HepG2 (cell line): ENCODE data around the gene KRTCAP3. TPM values are rescaled to one million over a fixed set of nuclear protein-coding genes. Genes with fewer than 3 reads are reported as not detected.

Experiments used
- AHDC1 ChIP-seq: sonication (generic); formaldehyde crosslinking; IDR thresholded peaks from 2 replicates; pipeline ENCODE4 v1.5.1; 2020; ENCODE audit warnings: mild to moderate bottlenecking, missing genetic modification reagents, borderline replicate concordance
- DNMT1 ChIP-seq: sonication (generic); formaldehyde crosslinking; IDR thresholded peaks from 2 replicates; pipeline ENCODE4 v1.5.1; 2020; ENCODE audit warnings: mild to moderate bottlenecking, missing genetic modification reagents
- ESRRA ChIP-seq: sonication (generic); formaldehyde crosslinking; IDR thresholded peaks from 2 replicates; pipeline ENCODE4 v1.5.1; 2020; ENCODE audit warnings: mild to moderate bottlenecking, low read depth, missing genetic modification reagents
- NFE2L2 ChIP-seq: fragments of 150-350 bp; IDR thresholded peaks from 2 replicates; pipeline ENCODE4 v1.6.1; 2014; ENCODE audit warnings: low read length
- SAFB2 ChIP-seq: sonication (generic); formaldehyde crosslinking; IDR thresholded peaks from 2 replicates; pipeline ENCODE4 v1.5.1; 2020; ENCODE audit warnings: missing genetic modification reagents, low read depth, mild to moderate bottlenecking, borderline replicate concordance
- SAP130 ChIP-seq: IDR thresholded peaks from 2 replicates; pipeline ENCODE4 v1.6.1; 2016; ENCODE audit warnings: low read depth
- STAG1 ChIP-seq: sonication (generic); formaldehyde crosslinking; IDR thresholded peaks from 2 replicates; pipeline ENCODE4 v1.4.0; 2020; ENCODE audit warnings: missing genetic modification reagents
- ZBTB4 ChIP-seq: sonication (generic); formaldehyde crosslinking; IDR thresholded peaks from 2 replicates; pipeline ENCODE4 v1.4.0; 2020; ENCODE audit warnings: missing genetic modification reagents, mild to moderate bottlenecking, borderline replicate concordance
- ZFP82 ChIP-seq: sonication (generic); formaldehyde crosslinking; IDR thresholded peaks from 2 replicates; pipeline ENCODE4 v1.5.1; 2020; ENCODE audit warnings: mild to moderate bottlenecking, missing genetic modification reagents, borderline replicate concordance
- ZGPAT ChIP-seq: IDR thresholded peaks from 2 replicates; pipeline ENCODE4 v1.6.1; 2016; ENCODE audit warnings: mild to moderate bottlenecking
- ZNF430 ChIP-seq: sonication (generic); formaldehyde crosslinking; IDR thresholded peaks from 2 replicates; pipeline ENCODE4 v1.9.0; 2021; ENCODE audit warnings: mild to moderate bottlenecking, missing genetic modification reagents
- ZNF614 ChIP-seq: IDR thresholded peaks from 2 replicates; pipeline ENCODE4 v1.6.1; 2018; ENCODE audit warnings: missing biosample characterization, missing genetic modification reagents, inconsistent platforms, borderline replicate concordance
- ZNF687 ChIP-seq: sonication (generic); formaldehyde crosslinking; IDR thresholded peaks from 2 replicates; pipeline ENCODE4 v1.5.1; 2020; ENCODE audit warnings: mild to moderate bottlenecking, missing genetic modification reagents, moderate library complexity
- ZNF782 ChIP-seq: sonication (generic); formaldehyde crosslinking; IDR thresholded peaks from 2 replicates; pipeline ENCODE4 v1.4.0; 2020; ENCODE audit warnings: missing genetic modification reagents, mild to moderate bottlenecking, borderline replicate concordance
- polyA plus RNA-seq, 8 experiments: library from polyadenylated mRNA; depleted of rRNA in 3 of 8; stranded (reverse) in 7 of 8; unstranded in 1 of 8; fragments of >200 nt; fragmentation: Illumina TruSeq in 4 of 8; extraction: Trizol in 4 of 8; gene quantifications; 2 replicates each; pipeline versions ENCODE4 v1.2.1 to v1.2.3, GENCODE V29; 2011 to 2016; ENCODE audit warnings: low read depth in 4 of 8, missing spikeins in 1 of 8, mixed read lengths in 1 of 8; ENCODE audit not compliant: insufficient read depth in 1 of 8
- total RNA-seq, 5 experiments: library from RNA; depleted of rRNA; stranded (reverse); fragments of >200 nt; fragmentation: Illumina TruSeq; extraction: Trizol; gene quantifications; 2 replicates each; pipeline ENCODE4 v1.2.3, GENCODE V29; 2016; ENCODE audit warnings: low read depth in 1 of 5

KRTCAP3 gene
- total and polyA plus RNA-seq, 2 of the 13 experiments (the other 11 are each of a cell fraction or from before 2014, with no cell fraction given): 2.1 to 4.5 TPM

- 0 out of 2 replicates have a peak, but pooled peaks have one; percentile 23 for TF ChIP-seq ZNF687 (CRISPR knock-in tag)
- no peak for TF ChIP-seq ZNF430 (CRISPR knock-in tag)
- peak; percentile 46; the same call in 1 of the 2 replicates for TF ChIP-seq ZBTB4 (CRISPR knock-in tag)
- TF ChIP-seq DNMT1 (CRISPR knock-in tag): no peak
- peak; percentile 74; the same call in 1 of the 2 replicates for TF ChIP-seq SAP130
- TF ChIP-seq ZNF782 (CRISPR knock-in tag): no peak
- no peak for TF ChIP-seq SAFB2 (CRISPR knock-in tag)
- no peak for TF ChIP-seq NFE2L2
- no peak for TF ChIP-seq ZNF614 (CRISPR knock-in tag)
- no peak for TF ChIP-seq AHDC1 (CRISPR knock-in tag)
- TF ChIP-seq ESRRA: no peak
- peak; percentile 87 for TF ChIP-seq STAG1 (CRISPR knock-in tag)
- TF ChIP-seq ZGPAT (CRISPR knock-in tag): peak; percentile 53; the same call in 1 of the 2 replicates
- TF ChIP-seq ZFP82 (CRISPR knock-in tag): no peak
Observed at GRCh38 chr2:27407798-27408491, 34.2 kb upstream of the KRTCAP3 start (continued).
